Adrenal gland (tissue), 5 donors: ENCODE results near the gene ZNF341.

Source experiments
- POLR2A ChIP-seq, 2 donors: fragments of 450-650 bp; IDR thresholded peaks; one replicate each; pipeline ENCODE4 v1.6.1; 2017; ENCODE audit warnings: antibody characterized with exemption in 2 of 2, mild to moderate bottlenecking in 2 of 2, moderate library complexity in 1 of 2
- TF ChIP-seq, protein P1 (sequence below), 6 experiments: fragments of 450-650 bp in 4 of 6; fragments of 200-600 bp in 2 of 6; sonication (generic) in 1 of 6; IDR thresholded peaks; 1 replicate in 5 of 6; 2 replicates in 1 of 6; pipeline versions ENCODE4 v1.5.1 to v1.8.0; 2016 to 2021; ENCODE audit warnings: antibody characterized with exemption in 6 of 6, mild to moderate bottlenecking in 2 of 6, moderate library complexity in 1 of 6
- donor health status: DM: no; HTN: no; CAD: no.

DNA sequence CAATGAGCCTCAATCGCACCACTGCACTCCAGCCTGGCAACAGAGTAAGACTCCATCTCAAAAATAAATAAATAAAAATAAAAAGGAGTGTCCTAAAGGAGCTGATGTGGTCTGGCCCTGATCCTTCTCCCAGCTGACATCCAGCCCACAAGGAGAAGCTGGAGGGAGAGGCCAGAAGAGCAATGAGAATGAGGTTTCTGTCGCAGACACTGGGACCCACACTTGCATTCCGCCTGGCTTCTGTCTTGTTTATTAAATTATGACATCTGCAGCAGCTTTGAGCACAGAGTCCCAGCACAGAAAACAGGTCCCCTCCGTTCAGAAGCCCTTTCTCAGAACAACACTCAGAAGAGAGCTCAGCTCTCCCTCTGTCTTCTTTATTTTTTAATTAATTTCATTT, 35.3 kb upstream of the ZNF341 start:
- no peak for TF ChIP-seq POLR2A (IDR thresholded peaks at IDR 0.05)
- TF ChIP-seq, protein P1, sequence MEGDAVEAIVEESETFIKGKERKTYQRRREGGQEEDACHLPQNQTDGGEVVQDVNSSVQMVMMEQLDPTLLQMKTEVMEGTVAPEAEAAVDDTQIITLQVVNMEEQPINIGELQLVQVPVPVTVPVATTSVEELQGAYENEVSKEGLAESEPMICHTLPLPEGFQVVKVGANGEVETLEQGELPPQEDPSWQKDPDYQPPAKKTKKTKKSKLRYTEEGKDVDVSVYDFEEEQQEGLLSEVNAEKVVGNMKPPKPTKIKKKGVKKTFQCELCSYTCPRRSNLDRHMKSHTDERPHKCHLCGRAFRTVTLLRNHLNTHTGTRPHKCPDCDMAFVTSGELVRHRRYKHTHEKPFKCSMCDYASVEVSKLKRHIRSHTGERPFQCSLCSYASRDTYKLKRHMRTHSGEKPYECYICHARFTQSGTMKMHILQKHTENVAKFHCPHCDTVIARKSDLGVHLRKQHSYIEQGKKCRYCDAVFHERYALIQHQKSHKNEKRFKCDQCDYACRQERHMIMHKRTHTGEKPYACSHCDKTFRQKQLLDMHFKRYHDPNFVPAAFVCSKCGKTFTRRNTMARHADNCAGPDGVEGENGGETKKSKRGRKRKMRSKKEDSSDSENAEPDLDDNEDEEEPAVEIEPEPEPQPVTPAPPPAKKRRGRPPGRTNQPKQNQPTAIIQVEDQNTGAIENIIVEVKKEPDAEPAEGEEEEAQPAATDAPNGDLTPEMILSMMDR (IDR thresholded peaks at IDR 0.05) = no peak
